ENCODE results near the gene ZDHHC7. TPM values are rescaled to one million over a fixed set of nuclear protein-coding genes. Genes with fewer than 3 reads are reported as not detected.

Gene ZDHHC7
- total and polyA plus RNA-seq, 9 of the 15 experiments (the other 6 are each of a cell fraction or from before 2014, with no cell fraction given) = 1.7 to 49.7 (median 37.4) TPM

DNA sequence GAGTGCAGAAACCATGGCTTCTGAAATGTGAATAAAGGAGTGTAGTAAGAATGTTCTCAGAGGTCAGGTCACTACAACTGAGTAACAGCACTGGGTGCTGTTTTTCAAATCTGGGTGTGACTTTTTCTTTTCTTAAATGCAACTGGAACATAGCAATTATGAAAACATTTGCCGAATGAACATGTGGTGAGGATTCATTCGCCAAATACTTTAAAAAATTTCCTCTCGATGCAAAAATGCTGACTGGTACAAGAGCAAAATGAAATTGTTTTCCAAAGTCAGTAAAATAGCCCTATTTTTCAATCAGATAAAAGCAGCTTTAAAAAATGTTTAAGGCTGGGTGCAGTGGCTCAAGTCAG, 18.6 kb downstream of the ZDHHC7 start (continued):
- TF ChIP-seq ZNF699 (CRISPR knock-in tag; IDR thresholded peaks at IDR 0.05; ENCODE audit: insufficient replicate concordance) (no peak), MAFK (IDR thresholded peaks at IDR 0.05; ENCODE audit: low read length) (peak; percentile 48; the same call in 1 of the 2 replicates), ZFPM2 (CRISPR knock-in tag; IDR thresholded peaks at IDR 0.05) (no peak), ELF2 (CRISPR knock-in tag; IDR thresholded peaks at IDR 0.05) (no peak), RHOXF2B (CRISPR knock-in tag; conservative IDR thresholded peaks at IDR 0.05) (no peak), ZNF316 (IDR thresholded peaks at IDR 0.05) (peak; percentile 87), ZNF717 (CRISPR knock-in tag; IDR thresholded peaks at IDR 0.05) (no peak), TAF7 (tag; IDR thresholded peaks at IDR 0.05) (no peak)

GRCh38 chr16:84990782-84991181, 20.6 kb downstream of the ZDHHC7 start:
- Histone ChIP-seq H3K9me3 (replicated peaks; ENCODE audit: control insufficient read depth, insufficient read depth, low read depth, low read length) (no peaks in the 10 kb centered on the region), H2AFZ (ENCODE audit: low read depth, low read length) (no peak overlapping the region), H3K9me1 (ENCODE audit: control insufficient read depth, insufficient read depth, low read length) (peaks cover 7% of the 10 kb centered on the region), H4K20me1 (replicated peaks; ENCODE audit: control insufficient read depth, insufficient read depth, low read length) (no peaks in the 10 kb centered on the region; the same call in 1 of the 2 replicates), H3K27me3 (ENCODE audit: control insufficient read depth in 2 of 2, insufficient read depth in 2 of 2, low read length in 2 of 2) (no peaks in the 10 kb centered on the region), H3K4me3 (no peak overlapping the region), H3K4me2 (ENCODE audit: insufficient read depth, low read length) (no peak overlapping the region), H3K79me2 (ENCODE audit: control insufficient read depth, insufficient read depth, low read length) (peaks cover 12% of the 10 kb centered on the region; the same call in 2 of the 3 replicates), H3K27ac (ENCODE audit: extremely low read depth, low read depth, low read length) (no peak overlapping the region), H3K9ac (ENCODE audit: insufficient read depth in 1 of 2, low read depth in 2 of 2, low read length in 2 of 2) (no peak overlapping the region), H3K36me3 (ENCODE audit: control insufficient read depth, insufficient read depth, low read length) (peaks cover 88% of the 10 kb centered on the region), H3K4me1 (replicated peaks in 1 of 2; ENCODE audit: control insufficient read depth in 2 of 2, insufficient read depth in 2 of 2, low read length in 2 of 2) (peaks cover 9 to 14% of the 10 kb centered on the region in 2 experiments; a peak in 4 of 5 replicates)
- POLR2A ChIA-PET = interaction anchor here (1.1 kb wide), 1 partner anchor 18 kb away, joined by 3 read pairs; no protein-coding TSS in a partner anchor
- BruUV-seq (replicated peaks) = no TSS peak
- DNase-seq (ENCODE audit: extremely low read depth in 1 of 4, low spot score in 3 of 4) (no peak), ATAC-seq (no peak), FAIRE-seq (no peak)
- WGBS (ENCODE audit: insufficient coverage, low coverage, missing lambda C conversion rate) = 92% methylated on average over 9 of the region's 9 CpGs
- in situ Hi-C loops (cut with MboI) = no loop called here
- intact Hi-C loops (cut with micrococcal nuclease) = no loop called here
- CTCF ChIA-PET (ENCODE audit: low intra/inter-chr PET ratio) = no interaction called here
- TF ChIP-seq, protein P1, sequence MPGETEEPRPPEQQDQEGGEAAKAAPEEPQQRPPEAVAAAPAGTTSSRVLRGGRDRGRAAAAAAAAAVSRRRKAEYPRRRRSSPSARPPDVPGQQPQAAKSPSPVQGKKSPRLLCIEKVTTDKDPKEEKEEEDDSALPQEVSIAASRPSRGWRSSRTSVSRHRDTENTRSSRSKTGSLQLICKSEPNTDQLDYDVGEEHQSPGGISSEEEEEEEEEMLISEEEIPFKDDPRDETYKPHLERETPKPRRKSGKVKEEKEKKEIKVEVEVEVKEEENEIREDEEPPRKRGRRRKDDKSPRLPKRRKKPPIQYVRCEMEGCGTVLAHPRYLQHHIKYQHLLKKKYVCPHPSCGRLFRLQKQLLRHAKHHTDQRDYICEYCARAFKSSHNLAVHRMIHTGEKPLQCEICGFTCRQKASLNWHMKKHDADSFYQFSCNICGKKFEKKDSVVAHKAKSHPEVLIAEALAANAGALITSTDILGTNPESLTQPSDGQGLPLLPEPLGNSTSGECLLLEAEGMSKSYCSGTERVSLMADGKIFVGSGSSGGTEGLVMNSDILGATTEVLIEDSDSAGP (CRISPR knock-in tag; IDR thresholded peaks at IDR 0.05) = no peak
- TF ChIP-seq NR1H2 (CRISPR knock-in tag; IDR thresholded peaks at IDR 0.05) (no peak), EP300 (IDR thresholded peaks at IDR 0.05; ENCODE audit: low read length) (no peak), THRA (IDR thresholded peaks at IDR 0.05) (no peak), HMG20A (CRISPR knock-in tag; conservative IDR thresholded peaks at IDR 0.05) (no peak), ZEB2 (IDR thresholded peaks at IDR 0.05) (no peak), E2F8 (IDR thresholded peaks at IDR 0.05; ENCODE audit: low read depth, partially characterized antibody) (no peak), SMARCC2 (IDR thresholded peaks at IDR 0.05; ENCODE audit: low read depth) (no peak), NCOA6 (IDR thresholded peaks at IDR 0.05) (no peak), BMI1 (IDR thresholded peaks at IDR 0.05; ENCODE audit: low read length) (no peak), HSF4 (CRISPR knock-in tag; IDR thresholded peaks at IDR 0.05; ENCODE audit: borderline replicate concordance) (no peak), BRF1 (IDR thresholded peaks at IDR 0.05; ENCODE audit: borderline replicate concordance, extremely low read depth, insufficient read length) (no peak)

Data from K562 (cell line).